ENCODE results near the gene SSRP1.
A peak's percentile ranks its signal among the peaks of the same experiment; 100 is the strongest.

SSRP1 gene

GRCh38 chr11:57313788-57314135, 21.9 kb downstream of the SSRP1 start:
- no peak for DNase-seq

DNA sequence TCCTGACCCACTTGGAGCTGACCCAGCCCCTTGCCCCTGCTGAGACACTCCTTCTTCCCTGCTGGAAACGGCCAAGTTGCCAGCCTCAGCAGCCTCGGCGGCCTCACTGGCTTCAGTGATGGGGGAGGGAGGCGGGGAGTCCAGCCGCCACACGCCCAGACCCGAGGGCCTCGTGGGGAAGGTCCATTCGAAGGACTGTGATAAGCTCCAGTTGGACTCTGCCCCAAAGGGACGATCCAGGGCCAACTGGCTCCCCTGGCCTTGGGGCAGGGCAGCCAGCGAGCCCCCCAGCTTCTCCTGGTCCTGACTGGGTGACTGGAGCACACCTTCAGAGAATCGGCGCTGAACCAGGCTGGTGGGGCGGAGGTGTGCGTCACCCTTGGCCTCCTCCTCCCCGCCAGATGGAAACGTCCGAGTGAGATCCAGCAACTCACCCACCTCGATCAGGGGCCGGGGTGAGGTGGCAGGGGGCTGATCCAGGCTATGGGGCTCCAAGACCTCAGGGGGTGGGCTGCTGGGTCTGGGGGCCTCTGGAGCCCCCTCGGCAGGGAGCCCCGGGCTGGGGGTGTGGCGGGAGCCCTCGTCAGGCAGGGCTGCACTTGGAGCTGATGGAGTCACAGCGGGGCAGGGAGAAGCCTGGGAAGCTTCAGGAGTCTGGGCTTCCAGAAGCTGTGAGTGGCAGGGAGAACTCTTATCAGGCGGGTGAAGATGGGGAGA, 22.5 kb downstream of the SSRP1 start:
- DNase-seq, result no peak

- DNase-seq, result no peak
Measured at GRCh38 chr11:57312511-57313021, 23.1 kb downstream of the SSRP1 start.

GRCh38 chr11:57311109-57311936, 24.4 kb downstream of the SSRP1 start:
- peak; percentile 63 for DNase-seq

- no peak for DNase-seq
Measured at GRCh38 chr11:57310630-57311086, 25.0 kb downstream of the SSRP1 start.

DNA sequence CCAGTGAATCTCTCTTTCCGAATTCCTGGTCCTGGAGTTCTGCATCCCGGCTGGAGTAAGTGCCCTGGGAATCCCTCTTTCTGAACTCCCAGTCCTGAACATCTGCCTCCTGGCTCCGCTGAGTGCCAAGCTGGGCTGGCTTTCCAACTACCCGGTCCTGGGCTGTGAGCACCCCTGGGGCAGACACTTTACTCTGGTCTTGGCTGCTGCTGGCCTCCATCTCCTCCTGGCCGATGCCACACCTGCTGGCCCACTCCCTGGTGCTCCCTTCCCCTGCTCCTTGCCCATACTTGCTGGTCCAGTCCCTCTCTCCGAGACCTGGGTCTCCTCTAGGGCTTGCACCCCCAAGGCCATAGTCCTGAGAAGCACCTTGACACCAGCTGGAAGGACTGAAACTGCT, 25.6 kb downstream of the SSRP1 start:
- no peak for DNase-seq

- DNase-seq, result no peak
Measured at GRCh38 chr11:57309106-57310059, 26.3 kb downstream of the SSRP1 start.

DNA sequence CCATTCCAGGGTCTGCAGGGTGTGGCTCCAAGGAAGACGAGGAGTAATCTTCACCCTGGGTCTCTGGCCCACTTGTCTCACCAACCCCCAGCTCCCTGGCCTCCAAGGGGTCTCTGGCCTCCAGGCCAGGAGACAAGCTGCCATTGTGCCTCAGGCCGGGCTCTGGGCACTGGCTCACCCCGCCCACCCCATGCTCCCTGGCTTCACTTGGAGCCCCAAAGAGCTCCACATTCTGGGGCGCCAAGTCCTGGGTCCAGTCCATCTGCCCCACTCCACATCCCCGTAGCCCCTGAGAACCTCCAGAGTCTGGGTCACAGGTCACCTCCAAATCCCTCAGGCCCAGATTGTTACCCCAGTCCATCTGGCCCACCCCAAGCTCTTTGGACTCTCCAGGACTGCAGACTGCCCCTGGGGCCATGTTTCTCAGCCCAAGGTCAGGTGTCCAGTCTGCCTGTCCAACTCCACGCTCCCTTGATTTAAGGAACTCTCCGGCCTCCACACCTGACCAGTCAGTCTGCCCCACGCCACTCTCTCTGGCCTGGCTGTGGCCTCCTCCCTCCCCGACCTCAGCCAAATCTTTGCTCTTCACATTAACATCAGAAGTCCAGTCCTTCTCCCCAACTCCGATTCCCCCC, 27.1 kb downstream of the SSRP1 start:
- DNase-seq, result no peak

DNA sequence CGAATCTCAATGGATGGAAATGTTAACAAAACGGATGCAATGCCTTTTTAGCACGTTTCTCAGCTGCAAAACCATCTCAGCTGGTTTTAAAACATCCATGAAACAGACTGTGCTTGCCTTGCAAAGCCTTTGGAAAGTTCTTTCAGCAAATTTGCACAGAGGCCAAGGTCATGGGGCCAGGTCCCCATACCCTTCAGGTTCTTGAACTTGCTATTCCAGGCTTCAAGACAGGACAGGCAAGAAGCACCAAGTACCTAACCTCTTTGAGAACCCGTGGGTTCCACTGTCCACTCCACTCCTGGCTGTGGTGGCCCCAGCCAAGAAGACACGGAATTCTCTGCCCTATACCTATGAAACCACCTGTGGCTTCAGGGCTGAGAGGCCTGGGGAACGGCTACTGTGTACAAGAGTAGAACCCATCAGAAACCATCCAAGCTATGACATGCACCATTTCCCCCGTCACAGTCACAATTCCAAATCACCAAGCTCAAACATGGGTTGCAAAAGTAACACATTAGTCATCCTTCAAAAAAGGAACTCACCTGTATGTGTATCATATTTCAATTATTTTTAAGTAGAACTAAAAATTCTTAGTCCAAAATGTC, 27.9 kb downstream of the SSRP1 start:
- no peak for DNase-seq

DNA sequence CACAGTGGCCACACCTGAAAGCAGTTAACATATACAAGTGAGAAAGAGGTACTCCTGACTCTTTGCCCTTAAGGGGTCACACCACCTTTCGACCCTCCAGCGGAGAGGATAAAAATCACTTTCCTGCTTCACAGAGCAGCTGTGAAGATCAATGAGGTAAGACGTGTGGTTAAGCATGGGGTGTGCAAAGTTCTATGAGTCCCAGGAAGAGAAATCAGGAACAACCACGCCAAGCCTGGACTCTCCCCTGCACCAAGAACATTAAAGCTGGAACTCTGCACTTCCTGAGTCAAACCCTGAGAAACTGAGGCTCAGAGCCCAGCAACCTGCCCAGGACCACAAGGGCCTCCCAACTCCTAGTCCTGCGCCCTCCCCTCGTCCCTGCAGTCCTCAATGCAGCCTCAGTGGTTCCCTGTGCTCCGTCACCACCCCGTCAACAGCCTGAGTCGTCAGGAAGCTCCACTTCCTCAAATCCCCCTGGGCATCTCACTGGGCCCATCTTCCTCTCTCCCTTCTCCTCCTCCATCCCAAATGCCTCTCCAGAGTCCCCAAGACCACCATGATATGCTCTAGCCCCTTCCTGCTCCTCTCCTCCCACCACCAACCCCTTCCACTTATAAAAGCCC, 28.6 kb downstream of the SSRP1 start:
- DNase-seq, result no peak

DNA sequence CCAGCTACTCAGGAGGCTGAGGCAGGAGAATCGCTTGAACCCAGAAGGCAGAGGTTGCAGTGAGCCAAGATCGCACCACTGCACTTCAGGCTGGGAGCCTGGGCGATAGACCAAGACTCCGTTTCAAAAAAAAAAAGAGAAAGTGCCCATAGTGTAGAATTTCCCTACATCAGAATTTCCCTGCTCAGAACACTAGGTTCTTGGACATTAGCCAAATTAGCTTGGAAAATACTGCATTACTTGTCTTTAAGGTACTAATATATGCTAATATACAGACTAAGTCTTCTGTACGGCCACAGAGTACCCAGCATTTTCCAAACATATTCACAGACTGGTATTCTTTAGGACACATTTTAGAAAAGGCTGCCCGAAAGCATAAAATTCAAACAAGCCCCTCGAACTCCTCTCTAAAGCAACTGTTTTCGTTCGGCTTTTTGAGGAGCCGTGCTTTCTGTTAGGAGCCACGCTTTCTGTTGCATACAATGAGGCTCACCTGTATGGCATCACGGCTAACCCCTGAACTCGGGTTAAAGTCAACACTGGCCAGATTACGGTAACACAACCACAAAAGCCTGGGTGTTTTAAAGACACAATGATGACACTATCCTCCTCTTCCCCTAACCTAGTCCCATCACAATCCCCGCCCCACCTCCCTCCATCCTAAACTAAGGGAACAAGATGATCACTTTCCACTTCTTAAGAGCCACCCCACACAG, 29.4 kb downstream of the SSRP1 start:
- no peak for DNase-seq

GRCh38 chr11:57305523-57305922, 30.2 kb downstream of the SSRP1 start:
- DNase-seq, result no peak

DNA sequence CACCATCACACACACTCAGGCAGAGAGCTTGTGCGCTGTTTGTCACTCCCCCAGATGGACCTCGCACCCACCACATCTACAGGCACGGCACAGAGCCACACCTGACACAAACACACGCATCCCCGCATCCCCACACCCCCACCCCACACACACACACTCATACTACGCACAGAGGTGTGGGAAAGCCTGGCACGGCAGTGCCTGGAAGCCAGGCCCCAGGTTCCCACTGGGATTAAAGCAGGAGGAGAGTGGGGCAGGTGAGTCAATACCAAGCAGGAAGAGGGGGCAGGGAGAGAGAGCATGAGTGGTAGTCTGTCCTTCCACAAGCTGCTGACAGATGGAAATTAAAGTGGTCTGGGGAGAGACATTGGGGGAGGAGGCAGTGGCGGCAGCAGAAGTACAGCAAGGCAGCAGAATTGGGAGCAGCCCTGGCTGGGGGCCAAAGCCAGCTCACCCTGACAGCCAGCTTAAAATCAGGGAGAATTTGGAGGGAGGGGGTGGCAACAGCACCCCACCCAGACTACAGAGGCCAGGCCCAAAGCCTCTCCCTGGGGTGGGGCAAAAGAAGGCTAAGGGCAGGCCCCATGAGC, 31.6 kb downstream of the SSRP1 start:
- DNase-seq, result no peak

DNA sequence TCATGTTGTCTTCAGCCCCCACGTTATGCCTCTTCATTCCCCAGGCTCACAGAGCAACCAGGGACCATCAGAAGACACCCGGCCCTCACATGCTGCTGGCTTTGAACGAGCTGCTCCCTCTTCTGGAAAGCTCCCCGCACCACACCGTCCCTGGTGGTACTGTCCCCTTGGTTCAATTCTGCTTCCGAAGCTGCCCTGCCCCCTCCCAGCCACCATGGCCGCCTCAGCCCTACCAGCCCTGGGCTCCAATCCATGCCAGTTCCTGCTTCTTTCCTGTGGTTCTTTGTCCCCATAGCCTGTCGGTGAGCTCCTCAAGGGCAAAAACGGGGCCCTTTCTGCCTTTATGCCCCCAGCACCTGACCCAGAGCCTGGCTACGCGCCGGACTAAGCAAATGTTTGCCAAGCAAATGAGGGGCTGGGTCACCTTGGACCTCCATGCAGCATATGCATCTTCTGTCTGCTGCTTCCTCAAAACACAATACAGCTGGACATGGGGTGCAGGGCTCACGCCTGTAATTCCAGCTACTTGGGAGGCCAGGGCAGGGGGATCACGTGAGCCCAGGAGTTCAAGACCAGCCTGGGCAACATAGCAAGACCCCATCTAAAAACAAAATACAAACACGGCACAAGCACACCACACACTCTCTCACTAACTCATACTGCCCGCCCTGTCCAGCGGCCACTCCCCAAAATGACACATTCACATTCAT, 32.3 kb downstream of the SSRP1 start:
- no peak for DNase-seq

DNA sequence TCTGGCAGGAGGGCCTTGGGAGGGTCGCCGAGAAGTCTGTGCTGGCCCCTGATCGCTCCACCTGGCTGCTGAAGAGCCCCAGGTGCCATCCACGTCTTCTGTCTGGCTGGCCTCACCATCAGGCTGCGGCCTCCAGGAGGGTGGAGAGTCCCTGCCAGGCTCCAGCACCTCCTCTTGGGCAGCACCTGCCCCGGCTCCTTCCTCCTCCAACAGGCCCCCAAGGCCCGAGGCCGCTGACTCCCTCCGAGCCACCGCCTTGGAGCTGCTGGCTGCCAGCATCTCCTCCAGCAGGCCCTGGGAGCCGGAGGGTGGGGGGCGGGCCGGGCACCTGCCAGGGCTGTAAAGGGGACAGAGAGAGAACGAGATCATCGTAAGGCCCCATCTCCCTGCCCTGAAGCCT, 33.2 kb downstream of the SSRP1 start:
- DNase-seq, result no peak

DNA sequence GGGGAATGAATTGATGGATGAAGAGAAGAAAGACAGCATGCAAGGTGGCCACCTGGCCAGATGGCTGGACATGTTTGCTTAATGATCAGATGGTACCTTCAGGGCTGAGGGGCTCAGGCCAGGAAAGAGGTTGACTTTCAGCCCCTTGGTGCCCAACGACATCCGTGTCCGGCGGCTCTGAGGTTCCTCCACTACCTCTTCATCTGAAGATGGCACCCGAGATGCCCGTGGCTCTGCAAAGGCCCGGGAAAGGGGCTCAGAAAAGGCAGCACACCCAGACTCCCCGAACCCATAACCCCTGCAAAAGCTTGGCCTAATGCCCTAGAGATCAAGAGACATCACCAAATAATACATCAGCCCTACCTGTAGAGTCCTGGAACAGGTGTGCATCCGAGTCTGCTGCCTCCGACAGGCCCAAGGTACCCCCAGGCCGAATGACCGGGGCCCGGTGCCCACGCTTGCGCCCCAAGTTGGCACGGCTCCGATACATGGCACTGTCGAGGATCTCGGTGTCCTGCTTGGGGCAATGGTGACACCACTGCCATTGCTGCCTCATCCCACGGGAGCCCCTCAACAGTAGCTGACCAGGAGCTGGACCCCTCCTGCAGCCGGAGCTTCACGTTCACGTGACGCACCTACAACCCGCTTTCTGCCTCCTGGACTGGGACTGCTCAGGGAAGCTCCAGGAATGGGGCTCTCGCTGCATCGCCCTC, 33.8 kb downstream of the SSRP1 start:
- DNase-seq, result no peak

- no peak for DNase-seq
Measured at GRCh38 chr11:57300785-57301184, 34.9 kb downstream of the SSRP1 start.

DNA sequence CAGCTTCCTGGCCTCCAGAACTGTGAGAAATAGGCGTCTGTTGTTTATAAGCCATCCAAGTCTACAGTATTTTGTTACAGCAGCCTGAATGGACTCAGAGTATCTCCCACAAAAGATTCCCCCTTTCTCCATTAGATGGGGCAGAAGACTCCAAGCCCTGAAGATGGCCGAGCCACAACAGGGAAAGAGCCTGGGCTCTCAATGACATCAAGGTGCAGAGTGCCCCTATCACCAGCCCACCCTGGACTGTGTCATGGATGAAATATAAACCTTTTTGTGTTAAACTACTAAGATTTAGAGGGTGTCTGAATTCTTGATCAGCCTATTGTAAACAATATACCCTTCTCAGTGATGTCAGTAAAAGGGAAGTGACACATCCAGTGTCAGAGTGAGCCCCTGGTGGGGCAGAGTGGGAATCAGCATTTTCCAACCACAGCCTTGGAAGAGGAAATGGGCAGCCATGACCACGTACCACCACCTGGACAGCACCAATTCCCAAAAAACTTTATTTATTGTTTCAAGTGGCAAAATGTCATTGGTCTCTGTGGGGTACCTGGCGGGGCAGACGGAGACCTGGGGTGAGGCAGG, 36.4 kb downstream of the SSRP1 start:
- no peak for DNase-seq

DNA sequence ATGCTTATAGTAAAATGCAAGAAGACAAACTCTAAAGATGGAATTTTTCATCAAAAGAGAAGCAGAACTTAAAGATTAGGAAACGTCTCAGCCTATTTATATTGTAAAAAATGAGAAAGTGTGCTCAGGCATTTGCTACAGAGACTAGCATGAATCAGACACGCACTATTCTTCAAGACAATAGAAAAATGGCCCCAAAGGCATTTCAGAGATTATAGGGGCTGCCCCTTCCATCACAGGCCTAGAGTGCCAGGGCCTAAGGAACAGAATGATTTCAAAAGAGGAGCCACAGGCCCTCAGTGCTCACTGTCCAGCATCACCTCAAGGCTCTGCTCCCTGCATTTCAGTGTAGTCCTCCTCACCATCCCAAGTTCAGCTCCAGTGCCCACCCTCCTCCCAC, 38.5 kb downstream of the SSRP1 start:
- no peak for DNase-seq

Data from NCI-H1436 treated with DMSO at 0.1 percent for 48 hours (cell line).